Esophagus squamous epithelium (tissue), 4 donors: ENCODE data around the gene MT1M.

Experiments
- POLR2A ChIP-seq, 4 donors: fragments of 450-650 bp; IDR thresholded peaks; one replicate each; pipeline ENCODE4 v1.6.1; 2017; ENCODE audit warnings: antibody characterized with exemption in 4 of 4, mild to moderate bottlenecking in 4 of 4, moderate library complexity in 3 of 4
- TF ChIP-seq, protein P1 (sequence below), 6 experiments: fragments of 450-650 bp in 4 of 6; fragments of 200-600 bp in 2 of 6; sonication (generic) in 2 of 6; IDR thresholded peaks; one replicate each; pipeline ENCODE4 v1.5.1; 2016 to 2019; ENCODE audit warnings: antibody characterized with exemption in 6 of 6, mild to moderate bottlenecking in 4 of 6, moderate library complexity in 4 of 6

DNA sequence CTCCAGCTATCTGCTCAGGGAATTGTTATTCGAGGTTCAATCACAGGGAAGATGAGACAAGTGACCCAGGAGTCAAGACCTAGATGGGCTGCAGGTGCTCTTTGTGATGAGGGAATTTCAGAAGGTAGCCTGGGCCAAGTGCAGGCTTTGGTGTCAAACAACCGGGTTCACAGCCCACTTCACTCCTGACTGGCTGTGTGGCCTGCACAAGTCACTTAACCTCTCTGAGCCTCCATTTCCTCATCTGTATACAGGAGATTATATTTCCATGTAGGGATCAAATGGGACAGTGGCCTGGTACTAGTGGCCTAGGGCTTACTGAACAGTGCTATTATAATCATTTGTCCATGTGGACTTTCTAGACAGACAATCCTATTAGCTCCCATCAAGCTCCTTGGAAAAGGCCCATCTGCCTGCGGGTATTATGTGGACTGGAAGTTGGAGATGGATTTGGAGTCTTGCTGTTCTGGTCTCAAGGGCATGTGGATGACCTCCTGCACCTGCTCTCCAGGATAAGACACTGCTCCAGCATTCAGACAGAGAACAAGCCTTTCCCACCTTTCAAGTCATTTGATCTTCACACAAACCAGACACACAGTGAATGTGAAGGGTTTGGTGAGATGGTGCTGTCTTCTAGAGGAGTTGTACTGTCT lies 46.7 kb downstream of the MT1M start:
- TF ChIP-seq, protein P1, sequence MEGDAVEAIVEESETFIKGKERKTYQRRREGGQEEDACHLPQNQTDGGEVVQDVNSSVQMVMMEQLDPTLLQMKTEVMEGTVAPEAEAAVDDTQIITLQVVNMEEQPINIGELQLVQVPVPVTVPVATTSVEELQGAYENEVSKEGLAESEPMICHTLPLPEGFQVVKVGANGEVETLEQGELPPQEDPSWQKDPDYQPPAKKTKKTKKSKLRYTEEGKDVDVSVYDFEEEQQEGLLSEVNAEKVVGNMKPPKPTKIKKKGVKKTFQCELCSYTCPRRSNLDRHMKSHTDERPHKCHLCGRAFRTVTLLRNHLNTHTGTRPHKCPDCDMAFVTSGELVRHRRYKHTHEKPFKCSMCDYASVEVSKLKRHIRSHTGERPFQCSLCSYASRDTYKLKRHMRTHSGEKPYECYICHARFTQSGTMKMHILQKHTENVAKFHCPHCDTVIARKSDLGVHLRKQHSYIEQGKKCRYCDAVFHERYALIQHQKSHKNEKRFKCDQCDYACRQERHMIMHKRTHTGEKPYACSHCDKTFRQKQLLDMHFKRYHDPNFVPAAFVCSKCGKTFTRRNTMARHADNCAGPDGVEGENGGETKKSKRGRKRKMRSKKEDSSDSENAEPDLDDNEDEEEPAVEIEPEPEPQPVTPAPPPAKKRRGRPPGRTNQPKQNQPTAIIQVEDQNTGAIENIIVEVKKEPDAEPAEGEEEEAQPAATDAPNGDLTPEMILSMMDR (IDR thresholded peaks at IDR 0.05) = no peak
- no peak for TF ChIP-seq POLR2A (IDR thresholded peaks at IDR 0.05)
